ENCODE measurements around the gene RAB10. TPM values are rescaled to one million over a fixed set of nuclear protein-coding genes. Genes with fewer than 3 reads are reported as not detected.
"Not testable (repeated sequence)": the region's sequence is repeated elsewhere in the genome, so short reads cannot be mapped to it uniquely, and the experiment has no call there.

RAB10 gene
- polyA plus RNA-seq, 4 donors = 39.7 to 79.3 (median 56.9) TPM

DNA sequence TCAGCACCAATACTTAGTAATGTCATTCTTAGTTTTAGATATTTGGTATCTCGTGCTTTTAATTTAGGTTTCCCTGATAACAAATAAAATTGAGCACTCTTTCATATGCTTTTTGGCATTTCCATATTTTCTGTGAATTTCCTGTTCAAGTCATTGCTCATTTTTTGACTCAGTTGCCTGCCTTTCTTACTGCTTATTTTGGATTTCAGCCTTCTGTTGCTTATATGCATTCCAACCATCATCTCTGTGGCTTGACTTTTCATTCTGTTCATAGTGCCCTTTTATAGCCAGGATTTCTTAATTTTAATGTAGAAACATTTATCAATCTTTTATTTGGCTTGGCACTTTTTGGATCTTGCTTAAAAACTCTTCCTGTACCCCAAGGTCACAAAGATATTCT lies 37.0 kb upstream of the RAB10 start:
- Histone ChIP-seq H3K27me3 (ENCODE audit: control insufficient read depth in 3 of 3, insufficient read depth in 3 of 3, low read length in 3 of 3) (no peaks in the 10 kb centered on the region), H3K4me1 (ENCODE audit: control insufficient read depth in 3 of 3, insufficient read depth in 2 of 3, low read depth in 1 of 3, low read length in 2 of 3) (peaks cover 1 to 25% (median 6%) of the 10 kb centered on the region in 3 donors), H3K36me3 (ENCODE audit: control insufficient read depth in 3 of 3, insufficient read depth in 2 of 3, low read depth in 1 of 3, low read length in 3 of 3) (no peaks in the 10 kb centered on the region), H3K9me3 (ENCODE audit: control insufficient read depth in 2 of 2, insufficient read depth in 1 of 2, low read depth in 1 of 2, low read length in 1 of 2) (no peaks in the 10 kb centered on the region), H3K4me3 (ENCODE audit: low read depth in 1 of 3, low read length in 3 of 3) (no peak overlapping the region), H3K27ac (ENCODE audit: low read depth in 1 of 3, low read length in 2 of 3) (no peak overlapping the region)
- FAIRE-seq (no peak), DNase-seq (no peak)
- 91 to 96% (median 94%) methylated on average over 1 of the region's 1 CpG for WGBS, 3 donors

DNA sequence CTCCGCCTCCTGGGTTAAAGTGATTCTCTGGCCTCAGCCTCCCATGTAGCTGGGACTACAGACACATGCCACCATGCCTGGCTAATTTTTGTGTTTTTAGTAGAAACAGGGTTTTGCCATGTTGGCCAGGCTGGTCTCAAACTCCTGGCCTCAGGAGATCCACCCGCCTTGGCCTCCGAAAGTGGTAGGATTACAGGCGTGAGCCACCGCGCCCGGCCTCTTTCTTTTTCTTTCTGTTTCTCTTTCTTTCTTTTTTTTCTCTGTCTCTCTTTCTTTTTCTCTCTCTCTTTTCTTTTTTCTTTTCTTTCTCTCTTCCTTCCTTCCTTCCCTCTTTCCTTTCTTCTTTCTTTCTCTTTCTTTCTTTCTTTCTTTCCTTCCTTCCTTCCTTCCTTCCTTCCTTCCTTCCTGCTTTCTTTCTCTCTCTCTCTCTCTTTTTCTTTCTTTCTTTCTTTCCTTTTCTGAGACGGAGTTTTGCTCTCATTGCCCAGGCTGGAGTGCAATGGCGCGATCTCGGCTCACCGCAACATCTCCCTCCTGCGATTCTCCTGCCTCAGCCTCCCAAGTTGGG lies 35.0 kb upstream of the RAB10 start:
- not testable (repeated sequence) for H3K36me3 ChIP-seq (ENCODE audit: control insufficient read depth in 3 of 3, insufficient read depth in 2 of 3, low read depth in 1 of 3, low read length in 3 of 3); H3K27me3 ChIP-seq (ENCODE audit: control insufficient read depth in 3 of 3, insufficient read depth in 3 of 3, low read length in 3 of 3); H3K9me3 ChIP-seq (ENCODE audit: control insufficient read depth in 2 of 2, insufficient read depth in 1 of 2, low read depth in 1 of 2, low read length in 1 of 2); FAIRE-seq; H3K27ac ChIP-seq (ENCODE audit: low read depth in 1 of 3, low read length in 2 of 3); H3K4me3 ChIP-seq (ENCODE audit: low read depth in 1 of 3, low read length in 3 of 3); DNase-seq
- H3K4me1 ChIP-seq (ENCODE audit: control insufficient read depth in 3 of 3, insufficient read depth in 2 of 3, low read depth in 1 of 3, low read length in 2 of 3) = peaks cover 0 to 26% (median 9%) of the 10 kb centered on the region in 3 donors
- 77 to 86% (median 81%) methylated on average over 13 of the region's 13 CpGs for WGBS, 3 donors

DNA sequence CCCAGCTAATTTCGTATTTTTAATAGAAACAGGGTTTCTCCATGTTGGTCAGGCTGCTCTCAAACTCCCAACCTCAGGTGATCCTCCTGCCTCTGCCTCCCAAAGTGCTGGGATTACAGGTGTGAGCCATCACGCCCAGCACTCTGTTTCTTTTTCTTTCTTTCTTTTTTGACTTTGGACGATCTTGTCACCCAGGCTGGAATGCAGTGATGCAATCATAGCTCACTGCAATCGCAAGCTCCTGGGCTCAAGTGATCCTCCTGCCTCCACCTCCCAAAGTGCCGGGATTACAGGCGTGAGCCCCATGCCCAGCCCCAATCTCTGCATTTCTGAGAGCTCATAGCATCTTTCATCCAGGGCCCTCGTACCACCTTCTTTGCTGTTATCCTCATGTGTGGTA lies 34.5 kb upstream of the RAB10 start:
- not testable (repeated sequence) for H3K27me3 ChIP-seq (ENCODE audit: control insufficient read depth in 3 of 3, insufficient read depth in 3 of 3, low read length in 3 of 3); H3K9me3 ChIP-seq (ENCODE audit: control insufficient read depth in 2 of 2, insufficient read depth in 1 of 2, low read depth in 1 of 2, low read length in 1 of 2); FAIRE-seq; H3K36me3 ChIP-seq (ENCODE audit: control insufficient read depth in 3 of 3, insufficient read depth in 2 of 3, low read depth in 1 of 3, low read length in 3 of 3); H3K4me3 ChIP-seq (ENCODE audit: low read depth in 1 of 3, low read length in 3 of 3); H3K27ac ChIP-seq (ENCODE audit: low read depth in 1 of 3, low read length in 2 of 3)
- 52 to 70% (median 59%) methylated on average over 7 of the region's 7 CpGs for WGBS, 3 donors
- H3K4me1 ChIP-seq (ENCODE audit: control insufficient read depth in 3 of 3, insufficient read depth in 2 of 3, low read depth in 1 of 3, low read length in 2 of 3) = peaks cover 0 to 26% (median 9%) of the 10 kb centered on the region in 3 donors
- peak; percentile 49 to 63 for DNase-seq

DNA sequence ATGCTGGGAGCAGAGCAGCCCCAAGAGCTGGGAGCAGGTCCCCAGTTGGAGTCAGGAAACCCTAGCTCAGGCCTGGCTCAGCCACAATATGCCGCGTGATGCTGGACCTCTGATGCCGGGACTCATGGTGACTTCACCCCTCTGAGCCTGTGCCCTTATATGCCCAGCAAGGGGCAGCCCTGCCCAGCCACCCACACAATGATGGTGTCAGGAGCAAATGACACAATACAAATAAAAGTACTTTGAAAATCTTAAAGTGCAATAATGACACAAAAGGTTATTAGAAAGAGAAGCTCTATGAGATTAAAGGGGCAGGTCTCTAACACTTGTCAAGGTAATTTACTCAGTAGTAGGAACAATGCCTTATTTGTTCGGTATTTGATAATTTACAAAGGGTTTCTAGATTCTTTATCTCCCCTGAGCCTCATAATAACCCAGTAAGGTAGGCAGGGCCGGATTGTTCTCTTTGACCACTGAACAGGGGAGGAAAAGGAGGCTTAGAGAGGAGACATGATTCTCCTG lies 33.3 kb upstream of the RAB10 start:
- Histone ChIP-seq H3K27me3 (ENCODE audit: control insufficient read depth in 3 of 3, insufficient read depth in 3 of 3, low read length in 3 of 3) (no peaks in the 10 kb centered on the region), H3K36me3 (ENCODE audit: control insufficient read depth in 3 of 3, insufficient read depth in 2 of 3, low read depth in 1 of 3, low read length in 3 of 3) (no peaks in the 10 kb centered on the region), H3K27ac (ENCODE audit: low read depth in 1 of 3, low read length in 2 of 3) (peak overlapping the region in 2 of 3 donors; percentile 11 to 72), H3K9me3 (ENCODE audit: control insufficient read depth in 2 of 2, insufficient read depth in 1 of 2, low read depth in 1 of 2, low read length in 1 of 2) (no peaks in the 10 kb centered on the region), H3K4me3 (ENCODE audit: low read depth in 1 of 3, low read length in 3 of 3) (no peak overlapping the region), H3K4me1 (ENCODE audit: control insufficient read depth in 3 of 3, insufficient read depth in 2 of 3, low read depth in 1 of 3, low read length in 2 of 3) (peaks cover 0 to 26% (median 9%) of the 10 kb centered on the region in 3 donors)
- DNase-seq = peak; percentile 37 to 51
- 10 to 43% (median 25%) methylated on average over 5 of the region's 5 CpGs for WGBS, 3 donors
- FAIRE-seq = no peak

DNA sequence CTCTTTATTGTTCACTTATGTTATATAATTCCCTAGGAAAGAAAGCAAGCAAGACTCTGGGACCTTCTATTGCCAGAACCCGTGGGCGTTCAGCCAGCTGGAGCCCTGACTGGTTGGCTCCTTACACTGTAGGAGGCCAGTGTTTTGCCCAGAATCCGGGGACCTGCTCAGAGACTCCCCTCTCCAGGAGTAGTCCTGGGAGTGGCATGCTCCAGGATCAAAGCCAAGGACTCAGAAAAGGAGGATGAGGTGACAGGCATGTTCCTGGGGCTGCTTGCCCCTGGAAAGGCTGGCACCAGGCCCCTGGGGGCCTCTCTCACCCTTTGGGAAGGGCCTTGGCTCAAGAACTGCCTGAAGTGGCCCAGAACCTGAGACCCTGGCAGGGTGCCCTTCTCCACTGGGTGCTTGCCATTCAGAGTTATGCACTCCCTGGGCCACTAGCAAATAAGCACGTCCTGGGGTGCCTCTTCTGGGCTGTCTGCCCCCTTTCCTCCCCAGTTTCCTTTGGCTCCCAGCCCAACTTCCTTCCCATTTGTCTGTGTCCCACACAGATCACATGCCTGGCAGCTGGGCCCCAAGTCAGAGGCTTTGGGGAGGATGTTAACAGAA lies 32.0 kb upstream of the RAB10 start:
- FAIRE-seq = no peak
- 9 to 26% (median 19%) methylated on average over 4 of the region's 4 CpGs for WGBS, 3 donors
- Histone ChIP-seq H3K27ac (ENCODE audit: low read depth in 1 of 3, low read length in 2 of 3) (peak overlapping the region in 1 of 3 donors; percentile 51), H3K9me3 (ENCODE audit: control insufficient read depth in 2 of 2, insufficient read depth in 1 of 2, low read depth in 1 of 2, low read length in 1 of 2) (no peaks in the 10 kb centered on the region), H3K36me3 (ENCODE audit: control insufficient read depth in 3 of 3, insufficient read depth in 2 of 3, low read depth in 1 of 3, low read length in 3 of 3) (no peaks in the 10 kb centered on the region), H3K4me3 (ENCODE audit: low read depth in 1 of 3, low read length in 3 of 3) (no peak overlapping the region), H3K4me1 (ENCODE audit: control insufficient read depth in 3 of 3, insufficient read depth in 2 of 3, low read depth in 1 of 3, low read length in 2 of 3) (peaks cover 0 to 26% (median 9%) of the 10 kb centered on the region in 3 donors), H3K27me3 (ENCODE audit: control insufficient read depth in 3 of 3, insufficient read depth in 3 of 3, low read length in 3 of 3) (no peaks in the 10 kb centered on the region)
- DNase-seq = no peak

DNA sequence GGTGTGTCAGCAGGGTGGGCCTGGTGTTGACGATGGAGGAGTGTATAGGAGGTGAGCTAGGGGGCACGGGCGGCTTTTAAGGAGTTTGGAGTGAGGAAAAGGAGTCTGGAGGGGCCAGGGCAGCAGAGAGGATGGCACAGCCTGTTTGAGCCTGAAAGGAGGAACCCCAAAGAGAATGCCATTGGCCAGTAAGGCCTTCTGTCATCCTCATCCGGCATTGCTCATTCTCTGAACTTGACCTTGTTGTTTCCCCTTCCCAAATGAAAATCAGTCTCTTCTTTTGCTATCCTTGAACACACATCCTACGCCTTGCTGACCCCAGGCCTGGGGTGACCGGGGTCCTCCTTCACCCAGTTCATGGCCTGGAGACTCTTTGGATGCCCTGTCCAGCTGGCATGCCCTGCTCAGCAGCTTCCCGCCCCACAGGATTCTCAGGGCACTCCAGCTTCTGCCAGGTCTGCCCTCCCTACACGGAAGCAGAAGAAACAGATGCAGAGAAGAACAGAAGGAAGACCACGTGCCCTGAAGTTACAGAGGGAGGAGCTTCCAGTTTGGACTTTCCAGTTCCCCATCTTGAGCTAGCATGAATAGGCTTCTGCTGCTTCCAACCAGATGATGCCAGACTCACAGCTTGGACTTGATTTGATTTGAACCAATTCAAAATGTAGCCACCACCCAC lies 31.1 kb upstream of the RAB10 start:
- peak overlapping the region in 1 of 3 donors; percentile 8 for H3K27ac ChIP-seq (ENCODE audit: low read depth in 1 of 3, low read length in 2 of 3)
- FAIRE-seq (no peak), DNase-seq (no peak)
- H3K27me3 ChIP-seq (ENCODE audit: control insufficient read depth in 3 of 3, insufficient read depth in 3 of 3, low read length in 3 of 3) = no peaks in the 10 kb centered on the region
- 71 to 74% (median 74%) methylated on average over 9 of the region's 9 CpGs for WGBS, 3 donors
- peaks cover 0 to 26% (median 9%) of the 10 kb centered on the region in 3 donors for H3K4me1 ChIP-seq (ENCODE audit: control insufficient read depth in 3 of 3, insufficient read depth in 2 of 3, low read depth in 1 of 3, low read length in 2 of 3)
- no peak overlapping the region for H3K4me3 ChIP-seq (ENCODE audit: low read depth in 1 of 3, low read length in 3 of 3)
- H3K9me3 ChIP-seq (ENCODE audit: control insufficient read depth in 2 of 2, insufficient read depth in 1 of 2, low read depth in 1 of 2, low read length in 1 of 2) = no peaks in the 10 kb centered on the region
- H3K36me3 ChIP-seq (ENCODE audit: control insufficient read depth in 3 of 3, insufficient read depth in 2 of 3, low read depth in 1 of 3, low read length in 3 of 3) = no peaks in the 10 kb centered on the region

DNA sequence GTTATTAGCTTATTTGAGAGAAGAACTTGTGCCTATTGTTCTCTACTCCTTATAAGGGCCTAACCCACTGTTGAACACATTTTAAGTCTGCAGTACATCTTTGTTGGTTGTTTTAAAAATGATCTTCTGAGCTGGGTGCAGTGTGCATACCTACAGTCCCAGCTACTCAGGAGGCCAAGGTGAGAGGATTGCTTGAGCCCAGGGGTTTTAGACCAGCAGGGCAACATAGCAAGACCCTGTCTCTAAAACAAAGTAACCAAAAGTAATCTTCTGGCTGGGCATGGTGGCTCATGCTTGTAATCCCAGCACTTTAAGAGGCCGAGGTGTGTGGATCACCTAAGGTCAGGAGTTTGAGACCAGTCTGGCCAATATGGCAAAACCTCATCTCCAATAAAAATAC lies 25.8 kb upstream of the RAB10 start:
- DNase-seq (no peak), FAIRE-seq (no peak)
- H3K4me1 ChIP-seq (ENCODE audit: control insufficient read depth in 3 of 3, insufficient read depth in 2 of 3, low read depth in 1 of 3, low read length in 2 of 3) = peaks cover 4 to 25% (median 6%) of the 10 kb centered on the region in 3 donors
- H3K9me3 ChIP-seq (ENCODE audit: control insufficient read depth in 2 of 2, insufficient read depth in 1 of 2, low read depth in 1 of 2, low read length in 1 of 2) = no peaks in the 10 kb centered on the region
- H3K27me3 ChIP-seq (ENCODE audit: control insufficient read depth in 3 of 3, insufficient read depth in 3 of 3, low read length in 3 of 3) = no peaks in the 10 kb centered on the region
- no peak overlapping the region for H3K27ac ChIP-seq (ENCODE audit: low read depth in 1 of 3, low read length in 2 of 3)
- WGBS, 3 donors = 82 to 97% (median 95%) methylated on average over 1 of the region's 1 CpG
- no peak overlapping the region for H3K4me3 ChIP-seq (ENCODE audit: low read depth in 1 of 3, low read length in 3 of 3)
- H3K36me3 ChIP-seq (ENCODE audit: control insufficient read depth in 3 of 3, insufficient read depth in 2 of 3, low read depth in 1 of 3, low read length in 3 of 3) = no peaks in the 10 kb centered on the region

DNA sequence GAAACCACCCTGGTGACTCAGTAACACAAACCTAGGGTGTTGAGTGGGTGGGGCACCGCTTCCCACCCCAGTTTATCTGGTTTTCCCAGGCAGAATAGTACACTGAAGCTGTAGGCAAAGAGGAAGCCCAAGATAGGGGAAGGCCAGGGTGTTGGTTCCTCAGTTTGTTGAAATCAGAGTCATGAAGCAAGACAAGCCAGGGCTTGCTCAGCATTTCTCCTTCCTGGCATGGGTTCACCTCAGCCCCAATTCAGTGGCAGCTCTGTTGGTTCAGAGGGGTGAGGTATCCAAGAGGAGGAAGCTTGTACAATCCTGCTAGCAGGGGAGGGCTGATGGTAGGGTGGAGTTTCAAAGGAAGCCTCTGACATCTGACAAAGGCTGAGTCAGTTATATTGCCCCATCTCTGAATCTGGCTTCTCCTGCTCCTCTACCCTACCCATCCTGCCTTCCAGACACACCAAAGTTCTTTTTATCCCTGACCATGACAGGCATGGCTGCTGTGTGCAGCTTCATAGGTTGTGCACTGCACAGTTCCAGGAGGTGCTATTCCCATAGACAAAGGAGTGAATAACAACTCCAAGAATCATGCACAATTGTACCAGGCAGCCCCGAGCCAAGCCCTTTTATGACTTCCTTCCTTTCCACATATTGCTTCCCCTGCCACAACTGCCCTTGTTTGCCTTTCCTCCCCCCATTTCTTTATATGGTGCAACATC lies 24.9 kb upstream of the RAB10 start:
- Histone ChIP-seq H3K9me3 (ENCODE audit: control insufficient read depth in 2 of 2, insufficient read depth in 1 of 2, low read depth in 1 of 2, low read length in 1 of 2) (no peaks in the 10 kb centered on the region), H3K4me3 (ENCODE audit: low read depth in 1 of 3, low read length in 3 of 3) (no peak overlapping the region), H3K27me3 (ENCODE audit: control insufficient read depth in 3 of 3, insufficient read depth in 3 of 3, low read length in 3 of 3) (no peaks in the 10 kb centered on the region), H3K36me3 (ENCODE audit: control insufficient read depth in 3 of 3, insufficient read depth in 2 of 3, low read depth in 1 of 3, low read length in 3 of 3) (no peaks in the 10 kb centered on the region), H3K4me1 (ENCODE audit: control insufficient read depth in 3 of 3, insufficient read depth in 2 of 3, low read depth in 1 of 3, low read length in 2 of 3) (peaks cover 4 to 25% (median 6%) of the 10 kb centered on the region in 3 donors), H3K27ac (ENCODE audit: low read depth in 1 of 3, low read length in 2 of 3) (peak overlapping the region; percentile 8 to 84 (median 46))
- no peak for FAIRE-seq
- WGBS, 3 donors = 18 to 46% (median 45%) methylated on average over 2 of the region's 2 CpGs
- DNase-seq = peak; percentile 55 to 61

Measured in small intestine (tissue), 7 donors.